GM19468 (cell line): ENCODE measurements around the gene ZFAND2B.
"Not testable (repeated sequence)": the region's sequence is repeated elsewhere in the genome, so short reads cannot be mapped to it uniquely, and the experiment has no call there.

ENCODE experiments used
- ATAC-seq: cut with Tn5 transposase; IDR thresholded peaks from one replicate; pipeline ENCODE4 v1.9.1; 2021; ENCODE audit warnings: mild to moderate bottlenecking, moderate library complexity, moderate number of reproducible peaks; ENCODE audit not compliant: unreplicated experiment; ENCODE audit errors: extremely low read depth

The ZFAND2B gene

DNA sequence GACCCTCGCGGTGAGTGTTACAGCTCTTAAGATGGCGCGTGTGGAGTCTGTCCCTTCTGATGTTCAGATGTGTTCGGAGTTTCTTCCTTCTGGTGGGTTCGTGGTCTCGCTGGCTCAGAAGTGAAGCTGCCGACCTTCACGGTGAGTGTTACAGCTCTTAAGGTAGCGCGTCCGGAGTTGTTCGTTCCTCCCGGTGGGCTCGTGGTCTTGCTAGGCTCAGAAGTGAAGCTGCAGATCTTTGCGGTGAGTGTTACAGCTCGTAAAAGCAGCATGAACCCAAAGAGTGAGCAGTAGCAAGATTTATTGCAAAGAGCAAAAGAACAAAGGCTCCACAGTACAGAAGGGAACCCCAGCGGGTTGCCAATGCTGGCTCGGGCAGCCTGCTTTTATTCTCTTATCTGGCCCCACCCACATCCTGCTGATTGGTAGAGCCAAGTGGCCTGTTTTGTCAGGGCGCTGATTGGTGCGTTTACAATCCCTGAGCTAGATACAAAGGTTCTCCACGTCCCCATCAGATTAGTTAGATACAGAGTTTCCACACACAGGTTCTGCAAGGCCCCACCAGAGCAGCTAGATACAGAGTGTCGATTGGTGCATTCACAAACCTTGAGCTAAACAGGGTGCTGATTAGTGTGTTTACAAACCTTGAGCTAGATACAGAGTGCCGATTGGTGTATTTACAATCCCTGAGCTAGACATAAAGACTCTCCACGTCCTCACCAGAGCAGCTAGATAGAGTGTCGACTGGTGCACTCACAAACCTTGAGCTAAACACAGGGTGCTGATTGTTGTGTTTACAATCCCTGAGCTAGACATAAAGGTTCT, 5.9 kb upstream of the ZFAND2B start:
- not testable (repeated sequence) for ATAC-seq

DNA sequence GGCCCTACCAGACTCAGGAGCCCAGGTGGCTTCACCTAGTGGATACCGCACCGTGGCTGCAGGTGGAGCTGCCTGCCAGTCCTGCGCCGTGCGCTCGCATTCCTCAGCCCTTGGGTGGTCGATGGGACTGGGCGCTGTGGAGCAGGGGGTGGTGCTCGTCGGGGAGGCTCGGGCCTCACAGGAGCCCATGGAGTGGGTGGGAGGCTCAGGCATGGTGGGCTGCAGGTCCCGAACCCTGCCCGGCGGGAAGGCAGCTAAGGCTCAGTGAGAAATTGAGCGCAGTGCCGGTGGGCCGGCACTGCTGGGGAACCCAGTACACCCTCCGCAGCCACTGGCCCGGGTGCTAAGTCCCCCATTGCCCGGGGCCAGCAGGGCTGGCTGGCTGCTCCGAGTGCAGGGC, 5.3 kb upstream of the ZFAND2B start:
- not testable (repeated sequence) for ATAC-seq

DNA sequence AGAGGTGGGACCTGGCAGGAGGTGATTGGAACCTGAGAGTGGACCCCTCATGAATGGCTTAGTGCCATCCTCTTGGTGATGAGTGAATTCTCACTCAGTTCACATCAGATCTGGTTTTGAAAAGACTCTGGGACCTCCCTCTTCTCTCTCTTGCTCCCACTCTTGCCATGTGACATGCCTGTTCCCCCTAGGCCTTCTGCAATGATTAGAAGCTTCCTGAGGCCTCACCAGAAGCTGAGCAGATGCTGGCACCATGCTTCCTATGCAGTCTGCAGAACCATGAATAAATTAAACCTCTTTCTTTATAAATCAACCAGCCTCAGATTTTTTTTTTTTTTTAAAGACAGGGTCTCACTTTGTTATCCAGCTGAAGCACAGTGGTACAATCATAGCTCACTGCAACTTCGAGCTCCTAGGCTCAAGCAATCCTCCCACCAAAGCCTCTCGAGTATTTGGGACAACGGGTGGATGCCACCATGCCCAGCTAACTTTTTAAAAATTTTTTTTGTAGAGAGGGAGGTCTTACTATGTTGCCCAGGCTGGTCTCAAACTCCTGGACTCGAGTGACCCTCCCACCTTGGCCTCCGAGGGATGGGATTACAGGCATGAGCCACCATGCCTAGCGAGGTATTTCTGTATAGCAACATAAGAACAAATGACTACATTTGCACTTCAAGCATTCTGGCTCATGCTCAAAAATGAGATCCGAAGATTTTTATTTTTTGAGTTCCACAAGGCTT, 2.0 kb upstream of the ZFAND2B start:
- ATAC-seq = no peak

DNA sequence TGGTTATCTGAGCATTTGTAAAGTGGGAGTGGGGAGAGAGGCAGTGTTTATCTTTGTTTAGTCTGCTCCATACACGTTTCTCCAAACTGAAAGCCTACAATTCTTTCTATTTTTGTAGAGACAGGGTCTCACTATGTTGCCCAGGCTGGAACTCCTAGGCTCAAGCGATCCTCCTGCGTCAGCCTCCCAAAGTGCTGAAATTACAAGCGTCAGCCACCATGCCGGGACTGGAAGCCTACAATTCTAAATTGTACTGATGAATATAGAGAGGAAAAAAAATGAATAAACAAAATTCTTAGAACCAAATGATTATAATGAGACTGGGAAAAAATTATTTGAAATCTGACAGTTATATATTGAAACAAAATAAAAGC, 1.4 kb upstream of the ZFAND2B start:
- ATAC-seq = no peak

DNA sequence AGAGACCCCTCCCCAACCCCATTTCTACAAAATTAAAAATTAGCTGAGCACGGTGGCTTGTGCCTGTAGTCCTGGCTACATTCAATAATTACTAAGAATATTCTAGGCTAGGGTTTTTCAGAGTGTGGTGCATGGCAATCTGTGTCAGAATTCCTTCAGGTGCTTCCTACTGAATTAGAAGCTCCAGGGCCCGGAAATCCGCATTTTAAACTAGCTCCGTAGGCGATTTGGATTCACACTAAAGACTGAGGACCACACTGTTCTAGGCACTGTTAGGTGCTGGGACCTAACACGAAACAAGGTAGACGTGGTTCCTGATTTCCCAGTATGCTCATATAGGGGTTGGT, 628 bp upstream of the ZFAND2B start:
- ATAC-seq = no peak

DNA sequence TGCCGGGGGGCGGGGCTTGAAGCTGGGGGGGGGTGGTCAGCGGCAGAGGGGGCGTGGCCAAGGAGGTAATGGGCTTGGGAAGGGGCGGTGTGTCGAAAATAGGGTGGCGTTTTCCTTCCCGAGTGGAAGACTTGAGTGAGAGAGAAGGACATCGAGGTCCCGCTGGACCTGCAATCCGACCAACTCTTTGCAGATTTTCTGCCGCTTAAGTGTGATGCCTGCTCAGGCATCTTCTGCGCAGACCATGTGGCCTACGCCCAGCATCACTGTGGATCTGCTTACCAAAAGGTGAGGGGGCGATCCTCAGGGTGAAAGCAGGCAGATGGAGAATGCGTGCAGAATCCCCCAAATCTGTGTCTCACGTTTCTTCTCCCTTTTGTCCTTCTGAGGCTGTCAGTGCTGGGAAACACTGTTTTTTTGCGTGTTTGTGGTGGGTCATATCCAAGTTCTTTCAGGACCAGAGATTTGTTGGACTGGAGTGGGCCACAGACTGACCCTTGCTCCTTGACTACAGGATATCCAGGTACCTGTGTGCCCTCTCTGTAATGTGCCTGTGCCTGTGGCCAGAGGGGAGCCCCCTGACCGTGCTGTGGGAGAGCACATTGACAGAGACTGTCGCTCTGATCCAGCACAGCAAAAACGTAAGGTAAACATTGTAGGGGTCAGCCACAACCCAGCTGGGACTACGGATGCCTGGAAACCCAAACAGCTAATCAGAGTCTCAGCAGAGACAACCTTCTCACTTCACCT, 727 bp downstream of the ZFAND2B start:
- ATAC-seq = no peak

DNA sequence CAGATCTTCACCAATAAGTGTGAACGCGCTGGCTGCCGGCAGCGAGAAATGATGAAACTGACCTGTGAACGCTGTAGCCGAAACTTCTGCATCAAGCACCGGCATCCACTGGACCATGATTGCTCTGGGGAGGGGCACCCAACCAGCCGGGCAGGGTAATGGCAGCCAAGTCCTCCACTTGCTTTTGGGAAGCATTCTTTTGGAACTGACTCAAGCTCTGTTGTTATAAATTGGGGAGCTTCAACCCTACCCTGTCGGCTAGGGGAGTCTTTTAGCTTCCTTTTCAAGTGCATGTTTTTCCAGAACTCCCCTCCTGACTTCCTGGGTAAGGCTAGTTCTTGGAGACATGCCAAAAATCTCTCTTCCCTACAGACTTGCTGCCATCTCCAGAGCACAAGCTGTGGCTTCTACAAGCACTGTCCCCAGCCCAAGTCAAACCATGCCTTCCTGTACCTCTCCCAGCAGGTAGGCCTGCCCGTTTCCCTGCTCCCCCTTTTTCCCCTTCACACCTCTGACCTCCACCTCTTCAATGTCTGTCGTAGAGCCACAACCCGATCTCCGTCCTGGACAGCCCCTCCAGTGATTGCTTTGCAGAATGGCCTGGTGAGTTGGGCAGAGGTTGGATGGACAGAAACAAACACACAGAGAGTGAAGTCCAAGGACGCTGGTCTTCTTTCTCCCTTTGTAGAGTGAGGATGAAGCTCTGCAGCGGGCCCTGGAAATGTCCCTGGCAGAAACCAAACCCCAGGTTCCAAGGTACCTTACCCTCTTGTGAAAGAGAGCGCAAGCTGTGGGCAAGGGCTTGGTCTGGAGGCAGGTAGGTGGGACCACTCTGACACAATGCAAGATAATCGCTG, 1.5 kb downstream of the ZFAND2B start:
- ATAC-seq = no peak

DNA sequence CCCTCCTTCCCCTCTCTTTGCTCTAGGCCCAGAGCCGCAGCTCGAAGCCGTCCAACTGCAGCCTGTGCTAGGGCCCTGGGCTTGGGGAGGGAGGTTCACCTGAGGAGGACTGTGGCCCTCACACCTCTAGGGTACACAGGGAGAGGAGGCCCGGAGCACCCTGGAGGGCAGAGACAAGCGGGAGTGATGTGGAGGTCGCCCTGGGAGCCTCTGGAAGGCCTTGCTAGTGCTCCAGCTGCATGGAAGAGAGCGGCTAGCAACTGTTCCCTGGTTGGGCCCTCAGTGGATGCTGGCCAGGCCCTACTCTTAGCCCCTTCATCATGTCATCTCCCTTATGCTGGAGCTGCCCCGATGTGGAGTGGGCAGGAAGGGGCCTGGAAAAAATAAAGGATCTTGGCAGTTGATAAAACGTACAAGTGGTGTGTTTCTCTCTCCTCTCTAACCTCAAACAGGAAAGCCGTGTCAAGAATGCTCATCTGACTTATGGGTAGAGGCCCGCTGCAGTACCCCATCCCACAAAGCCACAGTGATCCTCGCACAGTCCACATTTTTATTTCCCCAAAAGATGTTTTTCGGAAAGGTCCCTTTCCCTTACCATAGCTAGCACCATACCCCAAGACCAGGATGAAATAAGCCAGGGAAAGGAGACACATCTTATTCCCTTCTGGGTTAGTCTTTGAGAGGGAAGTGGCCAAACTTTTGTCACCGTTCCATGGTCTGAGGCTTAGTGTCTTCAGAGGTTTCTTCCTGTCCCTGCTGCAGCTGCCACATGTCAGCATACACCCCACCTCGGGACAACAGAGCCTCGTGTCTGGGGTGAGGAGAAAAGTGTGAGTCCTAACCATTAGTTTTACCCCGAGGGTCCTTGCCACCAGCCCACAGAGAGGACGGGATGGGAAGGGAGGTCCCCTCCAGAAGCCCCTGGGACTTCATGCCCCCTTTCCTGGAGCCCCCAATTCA, 2.9 kb downstream of the ZFAND2B start:
- ATAC-seq = no peak

DNA sequence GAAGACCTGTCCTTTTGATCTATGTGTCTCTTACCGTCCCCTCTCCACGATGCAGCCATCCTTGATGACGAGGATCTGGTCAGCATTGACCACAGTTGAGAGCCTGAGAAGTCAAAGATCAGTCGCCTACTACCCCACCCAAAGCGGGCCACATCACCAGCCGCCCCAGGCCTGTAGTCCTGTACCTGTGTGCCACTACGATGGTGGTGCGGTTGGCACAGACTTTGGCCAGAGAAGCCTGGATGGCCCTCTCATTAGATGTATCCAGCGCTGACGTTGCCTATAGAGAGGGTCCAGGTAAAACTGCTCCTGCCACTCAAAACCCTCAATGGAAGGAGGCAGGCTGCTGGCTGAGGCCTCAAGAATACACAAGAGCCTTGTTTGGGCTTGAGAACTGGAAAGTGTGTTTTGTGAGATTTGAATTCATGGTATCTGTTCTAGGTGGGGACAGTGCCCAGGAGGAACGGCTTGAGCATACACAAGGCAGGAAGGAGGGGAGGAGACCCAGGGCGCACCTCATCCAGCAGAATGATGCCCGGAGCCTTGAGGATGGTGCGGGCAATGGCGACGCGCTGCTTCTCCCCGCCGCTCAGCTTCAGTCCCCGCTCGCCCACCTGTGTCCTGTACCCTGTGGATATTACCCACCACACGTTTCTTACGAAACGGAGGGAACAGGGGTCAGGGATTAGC, 3.8 kb downstream of the ZFAND2B start:
- no peak for ATAC-seq

DNA sequence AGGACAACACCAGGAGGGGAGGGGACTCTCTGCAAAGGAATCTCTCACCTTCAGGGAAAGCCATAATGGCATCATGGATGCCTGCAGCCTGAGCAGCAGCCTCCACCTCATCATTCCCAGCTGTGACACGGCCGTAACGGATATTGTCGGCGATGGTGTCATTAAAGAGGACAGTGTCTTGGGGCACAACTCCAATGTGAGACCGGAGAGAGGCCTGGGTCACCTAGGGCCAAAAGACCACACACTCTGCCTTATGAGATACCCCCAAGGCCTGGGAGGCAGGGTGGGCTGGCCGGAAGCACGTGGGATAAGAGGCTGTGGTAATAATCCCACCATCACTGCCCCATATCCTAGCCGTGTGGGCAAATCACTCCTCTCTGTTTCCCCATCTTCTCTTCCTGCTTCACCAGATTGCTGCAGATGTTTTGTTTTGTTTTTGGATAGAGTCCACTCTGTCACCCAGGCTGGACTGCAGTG, 4.3 kb downstream of the ZFAND2B start:
- no peak for ATAC-seq

DNA sequence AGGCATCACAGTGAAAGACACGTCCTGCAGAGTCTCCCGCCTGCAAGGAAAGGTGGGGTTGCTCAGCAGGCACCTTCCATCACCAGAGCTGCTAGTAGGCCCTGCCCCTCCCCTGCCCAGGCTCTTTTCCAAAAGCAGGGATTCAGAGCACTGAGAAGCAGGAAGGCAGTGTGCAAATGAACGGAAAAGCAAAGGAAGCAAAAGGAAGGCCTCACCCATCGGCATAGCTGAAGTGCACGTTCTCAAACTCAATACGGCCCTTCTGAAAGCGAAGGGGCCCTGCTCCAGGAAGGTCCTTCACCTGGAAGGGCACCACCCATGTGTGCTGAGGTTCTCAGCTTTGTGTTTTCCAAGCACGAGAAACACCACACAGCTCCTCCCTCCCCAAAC, 6.4 kb downstream of the ZFAND2B start:
- ATAC-seq = no peak

DNA sequence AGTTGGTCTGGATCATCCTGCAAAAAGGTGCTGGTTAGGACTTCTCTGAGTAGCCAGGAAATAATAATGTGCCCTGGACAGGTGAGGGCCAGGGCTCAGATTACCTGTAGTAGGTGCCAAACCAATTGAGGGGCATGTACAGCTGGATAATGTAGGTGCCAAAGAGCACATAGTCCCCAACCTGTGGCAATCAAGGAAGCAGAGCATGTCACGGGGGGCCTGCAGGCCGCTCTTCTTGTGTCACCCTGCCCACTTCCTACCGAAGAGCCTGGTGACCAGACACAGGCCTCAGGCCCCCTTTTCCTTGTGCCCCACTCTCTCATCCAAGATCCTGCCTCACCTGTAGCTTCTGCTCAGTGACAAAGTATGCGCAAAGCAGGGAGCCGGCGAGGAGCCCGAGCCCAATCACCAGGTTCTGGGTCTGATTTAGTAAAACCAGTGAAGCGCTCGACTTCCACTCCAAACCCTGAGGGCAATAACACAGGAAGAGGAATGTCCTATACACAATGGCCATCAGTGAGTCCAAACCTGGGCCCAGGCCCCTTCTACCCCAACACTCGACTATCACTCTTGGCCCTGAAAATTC, 7.0 kb downstream of the ZFAND2B start:
- no peak for ATAC-seq

DNA sequence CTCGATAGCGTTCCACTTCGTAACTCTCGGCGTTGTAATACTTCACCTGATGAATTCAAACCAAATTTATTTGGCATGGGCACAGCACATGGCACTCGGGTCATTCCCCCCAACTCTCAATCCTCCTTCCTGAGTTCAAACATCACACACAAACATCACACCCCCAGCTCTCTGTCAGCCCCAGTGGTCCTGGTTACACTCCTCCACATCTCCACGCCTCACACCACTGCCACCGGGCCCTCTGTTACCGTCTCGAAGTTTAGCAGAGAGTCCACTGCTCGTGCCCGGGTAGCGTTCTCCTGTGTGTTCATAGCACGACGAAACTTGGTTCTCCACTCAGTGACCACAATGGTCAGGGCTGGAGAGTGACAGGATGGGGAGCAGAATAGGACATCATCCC, 7.6 kb downstream of the ZFAND2B start:
- no peak for ATAC-seq

DNA sequence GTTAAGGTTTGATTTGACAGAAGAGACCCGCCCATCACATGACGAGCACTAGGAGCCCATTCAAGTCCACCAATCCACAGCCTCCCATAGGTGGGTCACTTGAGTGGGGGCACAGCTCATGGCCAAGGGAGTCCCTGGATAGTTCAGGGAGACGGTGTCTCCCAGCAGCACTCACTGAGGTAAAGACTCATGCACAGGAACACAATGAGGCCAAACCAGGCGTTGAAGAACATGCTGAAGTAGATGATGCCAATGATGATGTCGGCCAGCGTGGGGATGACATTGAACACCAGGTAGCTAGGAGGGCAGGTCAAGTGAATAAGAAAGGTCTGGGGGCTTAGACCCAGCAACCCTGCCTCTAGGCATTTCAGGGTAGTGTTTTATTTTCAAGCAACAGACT, 8.2 kb downstream of the ZFAND2B start:
- ATAC-seq = no peak

DNA sequence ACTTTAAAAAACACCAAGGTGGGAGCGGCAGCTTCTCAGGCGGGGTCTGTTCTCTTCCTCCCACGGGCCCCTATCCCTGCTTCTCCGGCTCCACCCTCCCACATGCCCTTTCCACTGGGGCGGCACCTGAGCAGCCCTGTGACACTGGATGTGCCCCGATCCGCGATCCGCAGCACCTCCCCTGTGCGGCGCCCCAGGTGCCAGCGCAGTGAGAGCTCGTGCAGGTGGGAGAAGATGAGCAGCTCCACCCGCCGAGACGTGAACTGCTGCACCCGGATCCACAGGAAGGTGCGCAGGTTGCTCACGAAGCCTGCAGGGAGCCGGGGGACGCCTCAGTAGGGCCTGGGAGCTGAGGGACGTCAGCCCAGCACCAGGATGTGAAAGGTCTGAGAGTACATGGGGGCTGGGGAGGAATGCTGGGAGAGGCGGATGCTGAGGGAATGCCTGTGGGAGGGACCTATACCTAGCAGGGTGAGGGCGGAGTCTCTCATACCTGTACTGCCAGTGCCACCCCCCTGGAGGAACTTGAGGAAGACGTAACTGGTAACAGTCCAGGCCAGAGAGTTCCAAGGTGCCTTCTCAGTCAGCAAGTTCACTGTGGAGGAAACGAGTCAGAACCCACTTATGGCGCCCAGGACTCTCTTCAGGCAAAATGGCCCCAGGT, 9.4 kb downstream of the ZFAND2B start:
- no peak for ATAC-seq

DNA sequence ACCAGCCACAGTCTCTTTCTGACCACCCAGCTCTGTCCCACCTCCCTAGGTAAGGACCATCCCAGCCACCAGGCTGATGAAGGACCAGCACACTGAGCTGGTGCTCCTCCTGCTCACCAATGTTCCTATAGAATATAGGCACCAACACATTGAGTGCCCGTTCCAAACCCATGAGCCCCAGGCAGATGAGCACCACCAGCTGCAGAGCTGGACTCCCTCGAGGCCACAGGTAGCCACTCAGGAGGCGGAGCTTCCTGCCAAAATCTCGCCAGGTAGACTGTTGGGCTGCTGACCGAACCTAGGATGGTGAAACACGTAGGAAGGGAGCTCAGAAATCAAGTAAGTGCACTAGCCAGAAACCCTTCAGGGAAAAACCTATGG, 9.9 kb downstream of the ZFAND2B start:
- ATAC-seq = no peak

DNA sequence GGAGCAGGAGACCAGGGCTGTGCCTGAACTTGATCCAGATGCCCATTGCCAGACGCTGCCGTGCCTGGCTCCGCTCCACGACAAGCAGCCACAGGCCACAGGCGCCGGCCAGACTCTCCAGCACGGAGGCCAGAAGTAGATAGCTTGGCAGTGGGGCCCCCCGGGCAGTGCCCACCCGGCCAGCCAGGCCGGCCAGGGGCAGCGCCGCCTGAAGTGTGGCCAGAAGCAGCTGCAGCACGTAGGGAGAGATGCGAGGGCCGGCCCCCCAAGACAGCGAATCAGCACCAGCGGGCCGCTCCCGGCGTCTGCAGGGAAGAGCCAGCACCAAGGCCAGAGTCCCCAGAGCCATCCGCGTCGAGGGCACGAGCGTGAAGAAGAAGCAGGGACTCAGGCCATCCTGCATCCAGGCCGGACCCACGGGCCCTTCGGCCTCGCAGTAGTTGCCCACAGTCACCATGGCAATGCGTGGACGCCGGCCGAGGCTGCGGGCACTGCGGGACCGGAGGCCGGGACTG, 11.7 kb downstream of the ZFAND2B start:
- ATAC-seq = no peak
